Measurements from ENCODE around the gene SFXN1.

DNA sequence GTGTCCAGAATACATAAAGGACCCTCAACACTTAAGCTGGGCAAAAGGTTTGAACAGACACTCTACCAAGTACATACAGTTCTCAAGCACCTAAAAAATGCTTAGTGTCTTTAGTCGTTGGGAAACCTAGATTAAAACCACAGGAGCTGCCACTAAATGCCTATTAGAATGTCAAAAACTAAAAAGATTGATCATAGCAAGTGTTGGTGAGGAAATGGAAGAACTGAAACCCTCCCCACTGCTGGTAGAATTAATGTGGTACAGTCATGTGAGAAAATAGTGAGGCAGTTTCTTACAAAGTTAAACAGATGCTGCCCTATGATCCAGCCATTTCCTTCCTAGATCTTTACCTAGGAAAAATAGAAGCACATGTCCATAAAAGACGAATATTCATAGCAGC is 40.6 kb downstream of the SFXN1 start:
- TF ChIP-seq, protein P1, sequence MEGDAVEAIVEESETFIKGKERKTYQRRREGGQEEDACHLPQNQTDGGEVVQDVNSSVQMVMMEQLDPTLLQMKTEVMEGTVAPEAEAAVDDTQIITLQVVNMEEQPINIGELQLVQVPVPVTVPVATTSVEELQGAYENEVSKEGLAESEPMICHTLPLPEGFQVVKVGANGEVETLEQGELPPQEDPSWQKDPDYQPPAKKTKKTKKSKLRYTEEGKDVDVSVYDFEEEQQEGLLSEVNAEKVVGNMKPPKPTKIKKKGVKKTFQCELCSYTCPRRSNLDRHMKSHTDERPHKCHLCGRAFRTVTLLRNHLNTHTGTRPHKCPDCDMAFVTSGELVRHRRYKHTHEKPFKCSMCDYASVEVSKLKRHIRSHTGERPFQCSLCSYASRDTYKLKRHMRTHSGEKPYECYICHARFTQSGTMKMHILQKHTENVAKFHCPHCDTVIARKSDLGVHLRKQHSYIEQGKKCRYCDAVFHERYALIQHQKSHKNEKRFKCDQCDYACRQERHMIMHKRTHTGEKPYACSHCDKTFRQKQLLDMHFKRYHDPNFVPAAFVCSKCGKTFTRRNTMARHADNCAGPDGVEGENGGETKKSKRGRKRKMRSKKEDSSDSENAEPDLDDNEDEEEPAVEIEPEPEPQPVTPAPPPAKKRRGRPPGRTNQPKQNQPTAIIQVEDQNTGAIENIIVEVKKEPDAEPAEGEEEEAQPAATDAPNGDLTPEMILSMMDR (IDR thresholded peaks at IDR 0.05) = no peak
- no peak for TF ChIP-seq POLR2A (IDR thresholded peaks at IDR 0.05)
